Activated CD4-positive, alpha-beta memory T cell treated with anti-CD3 and anti-CD28 coated beads for 36 hours (primary cell): ENCODE measurements around the gene MSH5. TPM values are rescaled to one million over a fixed set of nuclear protein-coding genes. Genes with fewer than 3 reads are reported as not detected.

Experiments
- CTCF ChIA-PET: fragments of 350-600 bp; sonication (Branson Sonifier 250); formaldehyde crosslinking; loops from one replicate; lab custom pipeline; 2021; ENCODE audit warnings: antibody characterized with exemption, inconsistent platforms; lab: Charles Lee
- POLR2A ChIA-PET: fragments of 350-600 bp; sonication (Branson Sonifier 250); formaldehyde crosslinking; loops from one replicate; lab custom pipeline; 2021; ENCODE audit warnings: antibody characterized with exemption; lab: Charles Lee
- DNase-seq: peaks from one replicate; pipeline ENCODE4 v3.0.0-alpha.2; 2020
- H3K27ac Mint-ChIP-seq: one replicate; pipeline ENCODE4 v1.8.0; 2021; ENCODE audit warnings: mixed read lengths
- H3K27me3 Mint-ChIP-seq: one replicate; pipeline ENCODE4 v1.8.0; 2021; ENCODE audit warnings: mixed read lengths
- H3K36me3 Mint-ChIP-seq: one replicate; pipeline ENCODE4 v1.8.0; 2021; ENCODE audit warnings: mixed read lengths
- H3K4me1 Mint-ChIP-seq: one replicate; pipeline ENCODE4 v1.8.0; 2021; ENCODE audit warnings: low read depth, mixed read lengths
- H3K4me3 Mint-ChIP-seq: one replicate; pipeline ENCODE4 v1.8.0; 2021; ENCODE audit warnings: mild to moderate bottlenecking, mixed read lengths
- H3K9me3 Mint-ChIP-seq: one replicate; pipeline ENCODE4 v1.8.0; 2021; ENCODE audit warnings: mixed read lengths
- intact Hi-C: fragments of 100-400 bp; cut with micrococcal nuclease; formaldehyde crosslinking; loops from one replicate; pipeline ENCODE4 v1.15.1; 2023
- total RNA-seq, 2 experiments: library from RNA; stranded (reverse); gene quantifications; one replicate each; pipeline ENCODE4 v1.2.3, GENCODE V29; 2021

The MSH5 gene
- total RNA-seq, 2 experiments from 2014 or later, result 80.9 to 83.8 TPM

GRCh38 chr6:31776485-31776988 lies 36.7 kb downstream of the MSH5 start:
- Mint-ChIP-seq H3K27me3 (no peaks in the 10 kb centered on the region), H3K4me1 (peaks cover 39% of the 10 kb centered on the region), H3K9me3 (no peaks in the 10 kb centered on the region), H3K27ac (peak overlapping the region; percentile 56), H3K4me3 (peak overlapping the region; percentile 26), H3K36me3 (peaks cover 20% of the 10 kb centered on the region)
- ChIA-PET POLR2A (no interaction called here), CTCF (no interaction called here)
- intact Hi-C loops, result loop anchor here (2.0 to 5.0 kb wide), 2 partner anchors 18 to 46 kb away; partner anchors contain the start of gene VARS1
- DNase-seq, result no peak

DNA sequence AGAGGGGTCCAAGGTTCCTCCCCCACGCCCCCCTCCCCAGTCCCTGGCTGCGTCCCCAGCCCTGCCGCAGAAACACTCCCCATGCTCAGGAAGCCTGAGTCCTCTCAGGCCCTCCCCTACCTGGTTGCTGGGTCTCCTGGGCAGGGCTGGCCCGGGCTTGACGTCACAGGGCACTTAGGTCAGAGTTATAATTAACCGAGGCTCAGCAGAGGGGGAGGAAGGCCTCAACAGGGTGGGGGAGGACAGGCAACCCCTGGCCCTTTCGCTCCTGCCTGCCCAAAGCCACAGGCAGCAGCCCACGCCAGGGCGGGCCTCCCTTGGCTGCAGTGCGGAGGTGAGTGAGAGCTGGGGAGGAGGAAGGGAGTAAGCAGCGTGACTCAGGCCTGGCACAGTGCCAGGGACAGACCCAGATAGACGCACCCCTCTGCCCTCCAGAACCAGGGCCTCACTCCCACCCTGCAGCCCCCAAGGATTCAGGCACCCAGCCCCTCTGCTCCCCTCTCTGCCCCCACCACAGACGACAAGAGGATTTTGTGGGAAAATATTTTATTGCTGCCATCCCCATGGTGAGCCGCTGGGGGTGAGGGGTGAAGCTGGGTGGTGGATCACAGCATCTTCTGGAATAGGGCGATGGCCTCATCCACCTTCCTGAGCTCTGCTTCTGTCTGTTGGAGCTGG lies 37.3 kb downstream of the MSH5 start, which contains the start of gene VWA7:
Gene VWA7, minus strand, starts transcription at position 340 of the 678 bp plus-strand sequence. CDS start 549 bp downstream, outside the sequence.
- DNase-seq, result peak; percentile 91
- H3K36me3 Mint-ChIP-seq, result peaks cover 20% of the 10 kb centered on the region
- H3K4me1 Mint-ChIP-seq, result peaks cover 36% of the 10 kb centered on the region
- POLR2A ChIA-PET, result interaction anchor here (0.7 to 0.8 kb wide), 2 partner anchors 18 to 57 kb away, joined by 3 read pairs; no protein-coding TSS in a partner anchor
- intact Hi-C loops, result loop anchor here (2.0 to 5.0 kb wide), 2 partner anchors 18 to 45 kb away; partner anchors contain the start of gene VARS1
- H3K27me3 Mint-ChIP-seq, result no peaks in the 10 kb centered on the region
- CTCF ChIA-PET, result interaction anchor here (1.3 to 1.9 kb wide), 3 partner anchors 8 to 19 kb away, joined by 5 to 8 read pairs (median 6); partner anchors contain the start of gene VARS1
- peak within 1 kb of the TSS; percentile 74 for H3K27ac Mint-ChIP-seq
- peak within 1 kb of the TSS; percentile 26 for H3K4me3 Mint-ChIP-seq
- no peaks in the 10 kb centered on the region for H3K9me3 Mint-ChIP-seq

- DNase-seq, result no peak
- Mint-ChIP-seq H3K27me3 (no peaks in the 10 kb centered on the region), H3K4me1 (peaks cover 32% of the 10 kb centered on the region), H3K9me3 (no peaks in the 10 kb centered on the region), H3K36me3 (peaks cover 24% of the 10 kb centered on the region), H3K27ac (peak overlapping the region; percentile 74), H3K4me3 (no peak overlapping the region)
- ChIA-PET POLR2A (interaction anchor here (0.7 to 0.8 kb wide), 2 partner anchors 17 to 56 kb away, joined by 3 read pairs; no protein-coding TSS in a partner anchor), CTCF (interaction anchor here (1.3 to 1.9 kb wide), 3 partner anchors 8 to 18 kb away, joined by 5 to 8 read pairs (median 6); partner anchors contain the start of gene VARS1)
- intact Hi-C loops, result loop anchor here (2.0 to 5.0 kb wide), 2 partner anchors 17 to 45 kb away; partner anchors contain the start of gene VARS1
These were observed 37.9 kb downstream of the MSH5 start for GRCh38 chr6:31777667-31778050.

- Mint-ChIP-seq H3K4me1 (peaks cover 27% of the 10 kb centered on the region), H3K27me3 (no peaks in the 10 kb centered on the region), H3K9me3 (no peaks in the 10 kb centered on the region), H3K4me3 (no peak overlapping the region), H3K27ac (no peak overlapping the region), H3K36me3 (peaks cover 28% of the 10 kb centered on the region)
- no peak for DNase-seq
- ChIA-PET POLR2A (no interaction called here), CTCF (interaction anchor here (1.3 to 1.9 kb wide), 3 partner anchors 9 to 18 kb away, joined by 5 to 8 read pairs (median 6); partner anchors contain the start of gene VARS1)
- intact Hi-C loops, result loop anchor here (5.0 kb wide), 1 partner anchor 44 kb away; no protein-coding TSS in a partner anchor
These were observed 38.4 kb downstream of the MSH5 start for GRCh38 chr6:31778193-31778592.

- ChIA-PET CTCF (interaction anchor here (1.9 to 3.3 kb wide), 3 partner anchors 10 to 12 kb away, joined by 6 to 15 read pairs (median 8); no protein-coding TSS in a partner anchor), POLR2A (no interaction called here)
- Mint-ChIP-seq H3K27me3 (no peaks in the 10 kb centered on the region), H3K27ac (no peak overlapping the region), H3K4me3 (no peak overlapping the region), H3K9me3 (no peaks in the 10 kb centered on the region), H3K4me1 (peaks cover 27% of the 10 kb centered on the region), H3K36me3 (peaks cover 32% of the 10 kb centered on the region)
- no peak for DNase-seq
- intact Hi-C loops, result loop anchor here (5.0 kb wide), 1 partner anchor 43 kb away; no protein-coding TSS in a partner anchor
These were observed 39.4 kb downstream of the MSH5 start for GRCh38 chr6:31778999-31779885.

DNA sequence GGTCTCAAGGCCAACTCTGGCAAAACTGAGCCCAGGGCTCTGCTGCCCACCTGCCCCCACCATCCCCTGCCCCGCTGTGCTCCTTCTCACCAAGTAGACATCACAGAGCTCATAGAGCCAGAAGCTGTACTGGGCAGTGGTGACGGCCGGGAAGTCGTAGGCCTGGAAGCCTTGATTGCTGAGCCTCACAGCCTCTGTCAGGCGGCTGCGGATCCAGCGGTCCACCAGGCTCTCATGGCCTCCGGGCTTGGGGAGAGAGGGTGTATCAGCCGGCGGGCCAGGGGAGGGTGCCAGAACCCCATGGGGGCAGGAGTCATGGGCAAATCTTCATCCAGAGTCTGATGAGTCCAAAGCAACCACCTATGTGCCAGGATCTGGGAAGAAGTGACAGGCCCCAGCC lies 40.1 kb downstream of the MSH5 start:
- POLR2A ChIA-PET, result no interaction called here
- H3K36me3 Mint-ChIP-seq, result peaks cover 38% of the 10 kb centered on the region
- no peaks in the 10 kb centered on the region for H3K27me3 Mint-ChIP-seq
- CTCF ChIA-PET, result interaction anchor here (3.3 kb wide), 1 partner anchor 10 kb away, joined by 15 read pairs; no protein-coding TSS in a partner anchor
- H3K4me1 Mint-ChIP-seq, result peaks cover 27% of the 10 kb centered on the region
- H3K4me3 Mint-ChIP-seq, result no peak overlapping the region
- H3K9me3 Mint-ChIP-seq, result no peaks in the 10 kb centered on the region
- no peak overlapping the region for H3K27ac Mint-ChIP-seq
- intact Hi-C loops, result loop anchor here (5.0 kb wide), 1 partner anchor 42 kb away; no protein-coding TSS in a partner anchor
- no peak for DNase-seq

- CTCF ChIA-PET, result interaction anchor here (1.0 to 3.3 kb wide), 3 partner anchors 9 to 15 kb away, joined by 3 to 15 read pairs (median 5); partner anchors contain the start of gene VARS1
- no peaks in the 10 kb centered on the region for H3K27me3 Mint-ChIP-seq
- H3K9me3 Mint-ChIP-seq, result no peaks in the 10 kb centered on the region
- H3K4me1 Mint-ChIP-seq, result peaks cover 22% of the 10 kb centered on the region
- no peak overlapping the region for H3K4me3 Mint-ChIP-seq
- DNase-seq, result no peak
- H3K36me3 Mint-ChIP-seq, result peaks cover 41% of the 10 kb centered on the region
- no peak overlapping the region for H3K27ac Mint-ChIP-seq
- POLR2A ChIA-PET, result no interaction called here
- intact Hi-C loops, result no loop called here
These were observed 40.9 kb downstream of the MSH5 start for GRCh38 chr6:31780507-31781243.

DNA sequence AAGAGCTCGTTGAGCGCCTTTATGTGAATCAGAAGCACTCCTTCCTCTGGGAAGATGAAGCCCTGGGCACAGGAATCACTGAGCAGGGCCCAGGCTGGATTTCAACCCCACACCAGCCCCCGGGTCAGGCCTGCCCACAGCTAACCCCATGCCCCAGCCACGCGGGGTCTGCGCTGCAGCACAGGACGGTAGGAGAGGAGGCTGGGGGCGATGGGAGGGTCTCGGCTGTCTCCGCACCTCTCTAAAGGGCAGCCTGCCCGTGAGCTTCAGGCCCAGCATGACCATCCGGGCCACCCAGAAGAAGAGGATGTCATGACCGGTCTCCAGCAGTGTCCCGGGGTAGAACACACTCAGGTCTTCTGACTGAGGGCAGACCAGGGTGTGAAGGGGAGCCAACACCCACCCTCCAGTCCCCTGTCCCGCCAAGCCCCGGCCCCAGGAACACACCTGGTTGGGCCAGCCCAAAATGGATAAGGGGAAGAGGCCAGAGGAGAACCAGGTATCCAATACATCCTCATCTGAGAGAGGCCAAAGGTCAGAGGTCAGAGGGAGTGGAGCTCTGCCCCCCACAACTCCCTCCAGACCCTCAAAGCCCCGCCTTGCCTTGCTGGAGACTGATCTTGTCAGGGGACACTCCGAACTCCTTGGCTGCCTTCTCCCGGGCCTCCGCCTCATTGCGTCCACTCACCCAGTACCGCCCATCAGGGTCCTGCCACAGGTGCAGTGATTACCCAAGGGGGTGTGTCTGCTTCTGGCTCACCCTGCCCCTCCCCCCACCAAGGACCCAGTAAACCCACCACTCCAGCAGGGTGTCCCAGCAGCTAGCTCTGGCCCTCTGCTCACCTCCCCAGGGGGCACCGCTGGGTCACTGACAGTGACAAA lies 41.7 kb downstream of the MSH5 start:
- ChIA-PET POLR2A (no interaction called here), CTCF (interaction anchor here (1.0 to 3.3 kb wide), 3 partner anchors 9 to 14 kb away, joined by 3 to 15 read pairs (median 5); partner anchors contain the start of gene VARS1)
- no peaks in the 10 kb centered on the region for H3K9me3 Mint-ChIP-seq
- intact Hi-C loops, result no loop called here
- H3K27ac Mint-ChIP-seq, result no peak overlapping the region
- H3K36me3 Mint-ChIP-seq, result peaks cover 43% of the 10 kb centered on the region
- H3K27me3 Mint-ChIP-seq, result no peaks in the 10 kb centered on the region
- peaks cover 14% of the 10 kb centered on the region for H3K4me1 Mint-ChIP-seq
- no peak for DNase-seq
- H3K4me3 Mint-ChIP-seq, result no peak overlapping the region

- peaks cover 43% of the 10 kb centered on the region for H3K36me3 Mint-ChIP-seq
These were observed 42.5 kb downstream of the MSH5 start for GRCh38 chr6:31782126-31782855.

More at GRCh38 chr6:31782126-31782855, 42.5 kb downstream of the MSH5 start:
- intact Hi-C loops, result no loop called here
- Mint-ChIP-seq H3K9me3 (no peaks in the 10 kb centered on the region), H3K27ac (no peak overlapping the region), H3K4me3 (no peak overlapping the region), H3K27me3 (no peaks in the 10 kb centered on the region), H3K4me1 (peaks cover 6% of the 10 kb centered on the region)
- no peak for DNase-seq
- CTCF ChIA-PET, result interaction anchor here (1.3 to 3.3 kb wide), 2 partner anchors 13 to 14 kb away, joined by 5 to 15 read pairs; partner anchors contain the start of gene VARS1
- POLR2A ChIA-PET, result no interaction called here
